ENCODE measurements around the gene TATDN3. TPM values are rescaled to one million over a fixed set of nuclear protein-coding genes. Genes with fewer than 3 reads are reported as not detected.

Gene TATDN3
- polyA plus RNA-seq, 1 donor from 2014 or later: 72.0 TPM

DNA sequence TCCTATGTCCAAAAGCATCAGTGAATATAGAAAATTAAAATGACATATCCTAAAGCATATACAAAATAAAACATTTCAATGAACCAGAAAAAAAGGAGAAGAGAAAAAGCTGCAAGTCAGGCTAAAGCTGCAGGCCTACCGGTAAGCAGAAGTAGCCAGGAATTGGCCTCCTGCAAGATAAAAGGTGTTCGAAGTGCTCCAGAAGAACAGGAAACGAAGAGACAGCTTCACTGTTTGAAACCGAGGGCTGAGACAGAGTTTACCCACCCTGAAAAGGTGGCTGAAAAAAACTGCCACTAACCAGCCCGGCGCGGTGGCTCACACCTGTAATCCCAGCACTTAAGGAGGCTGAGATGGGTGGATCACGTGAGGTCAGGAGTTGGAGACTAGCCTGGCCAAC, 37.5 kb upstream of the TATDN3 start:
- no peaks in the 10 kb centered on the region for H3K9me3 ChIP-seq (ENCODE audit: low read length)
- no peaks in the 10 kb centered on the region for H3K36me3 ChIP-seq (ENCODE audit: insufficient read depth, low read length)
- H3K79me2 ChIP-seq (replicated peaks; ENCODE audit: insufficient read depth, low read length): peaks cover 3% of the 10 kb centered on the region
- H2AFZ ChIP-seq (ENCODE audit: low read depth, low read length): no peak overlapping the region
- H3K27me3 ChIP-seq (ENCODE audit: insufficient read depth, low read depth, low read length): no peaks in the 10 kb centered on the region
- no peak for TF ChIP-seq EZH2 (IDR thresholded peaks at IDR 0.05; ENCODE audit: borderline replicate concordance, insufficient read depth, low read length, poor library complexity, severe bottlenecking)
- TF ChIP-seq POLR2AphosphoS5 (IDR thresholded peaks at IDR 0.05): no peak
- TF ChIP-seq EP300 (conservative IDR thresholded peaks at IDR 0.05; ENCODE audit: poor library complexity, severe bottlenecking): no peak
- TF ChIP-seq TAF1 (IDR thresholded peaks at IDR 0.05; ENCODE audit: low read depth): no peak
- TF ChIP-seq SMC3 (conservative IDR thresholded peaks at IDR 0.05; ENCODE audit: poor library complexity): no peak
- TF ChIP-seq REST (IDR thresholded peaks at IDR 0.05; ENCODE audit: borderline replicate concordance): no peak
- no peak for TF ChIP-seq RAD21 (conservative IDR thresholded peaks at IDR 0.05)
- TF ChIP-seq, protein P1, sequence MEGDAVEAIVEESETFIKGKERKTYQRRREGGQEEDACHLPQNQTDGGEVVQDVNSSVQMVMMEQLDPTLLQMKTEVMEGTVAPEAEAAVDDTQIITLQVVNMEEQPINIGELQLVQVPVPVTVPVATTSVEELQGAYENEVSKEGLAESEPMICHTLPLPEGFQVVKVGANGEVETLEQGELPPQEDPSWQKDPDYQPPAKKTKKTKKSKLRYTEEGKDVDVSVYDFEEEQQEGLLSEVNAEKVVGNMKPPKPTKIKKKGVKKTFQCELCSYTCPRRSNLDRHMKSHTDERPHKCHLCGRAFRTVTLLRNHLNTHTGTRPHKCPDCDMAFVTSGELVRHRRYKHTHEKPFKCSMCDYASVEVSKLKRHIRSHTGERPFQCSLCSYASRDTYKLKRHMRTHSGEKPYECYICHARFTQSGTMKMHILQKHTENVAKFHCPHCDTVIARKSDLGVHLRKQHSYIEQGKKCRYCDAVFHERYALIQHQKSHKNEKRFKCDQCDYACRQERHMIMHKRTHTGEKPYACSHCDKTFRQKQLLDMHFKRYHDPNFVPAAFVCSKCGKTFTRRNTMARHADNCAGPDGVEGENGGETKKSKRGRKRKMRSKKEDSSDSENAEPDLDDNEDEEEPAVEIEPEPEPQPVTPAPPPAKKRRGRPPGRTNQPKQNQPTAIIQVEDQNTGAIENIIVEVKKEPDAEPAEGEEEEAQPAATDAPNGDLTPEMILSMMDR (IDR thresholded peaks at IDR 0.05; ENCODE audit: poor library complexity, severe bottlenecking): no peak
- no peak for TF ChIP-seq MXI1 (conservative IDR thresholded peaks at IDR 0.05; ENCODE audit: poor library complexity, severe bottlenecking)
- no peak overlapping the region for H3K9ac ChIP-seq (ENCODE audit: low read length)
- H3F3A ChIP-seq (ENCODE audit: insufficient read depth, low read length, poor library complexity, severe bottlenecking): no peaks in the 10 kb centered on the region
- no peak overlapping the region for H3K27ac ChIP-seq (ENCODE audit: low read length)
- H3K4me3 ChIP-seq (ENCODE audit: low read length): no peak overlapping the region
- H3K9me2 ChIP-seq (ENCODE audit: insufficient read depth, low read length): no peaks in the 10 kb centered on the region
- H3K4me2 ChIP-seq (ENCODE audit: low read length): no peak overlapping the region
- H4K20me1 ChIP-seq (ENCODE audit: insufficient read depth): no peaks in the 10 kb centered on the region

GRCh38 chr1:212754680-212755079, 37.0 kb upstream of the TATDN3 start:
- Histone ChIP-seq H2AFZ (ENCODE audit: low read depth, low read length) (no peak overlapping the region), H3K4me2 (ENCODE audit: low read length) (no peak overlapping the region), H3K9me3 (ENCODE audit: low read length) (no peaks in the 10 kb centered on the region), H3F3A (ENCODE audit: insufficient read depth, low read length, poor library complexity, severe bottlenecking) (no peaks in the 10 kb centered on the region), H3K36me3 (ENCODE audit: insufficient read depth, low read length) (no peaks in the 10 kb centered on the region), H3K4me3 (ENCODE audit: low read length) (no peak overlapping the region), H3K79me2 (replicated peaks; ENCODE audit: insufficient read depth, low read length) (peaks cover 3% of the 10 kb centered on the region), H3K27me3 (ENCODE audit: insufficient read depth, low read depth, low read length) (no peaks in the 10 kb centered on the region), H3K9me2 (ENCODE audit: insufficient read depth, low read length) (no peaks in the 10 kb centered on the region), H4K20me1 (ENCODE audit: insufficient read depth) (no peaks in the 10 kb centered on the region), H3K9ac (ENCODE audit: low read length) (no peak overlapping the region), H3K27ac (ENCODE audit: low read length) (no peak overlapping the region)
- TF ChIP-seq RAD21 (conservative IDR thresholded peaks at IDR 0.05) (no peak), POLR2AphosphoS5 (IDR thresholded peaks at IDR 0.05) (no peak), EP300 (conservative IDR thresholded peaks at IDR 0.05; ENCODE audit: poor library complexity, severe bottlenecking) (no peak), MXI1 (conservative IDR thresholded peaks at IDR 0.05; ENCODE audit: poor library complexity, severe bottlenecking) (no peak), TAF1 (IDR thresholded peaks at IDR 0.05; ENCODE audit: low read depth) (no peak)
- TF ChIP-seq, protein P1 (IDR thresholded peaks at IDR 0.05; ENCODE audit: poor library complexity, severe bottlenecking): no peak

Measured in neural cell (in vitro differentiated cells).